Subcutaneous abdominal adipose tissue (tissue), 5 donors: ENCODE measurements around the gene NRF1.

Experiments
- H3K27ac ChIP-seq: one replicate; pipeline ENCODE4 v1.7.0; 2013; ENCODE audit warnings: low read depth, mild to moderate bottlenecking, inconsistent platforms, low read length, moderate library complexity
- H3K27me3 ChIP-seq, 5 donors: one replicate each; pipeline ENCODE4 v1.7.0; 2013; ENCODE audit warnings: low read length in 5 of 5, inconsistent platforms in 1 of 5; ENCODE audit not compliant: control insufficient read depth in 5 of 5, insufficient read depth in 4 of 5
- H3K36me3 ChIP-seq, 5 donors: one replicate each; pipeline ENCODE4 v1.7.0; 2013; ENCODE audit warnings: low read length in 5 of 5; ENCODE audit not compliant: control insufficient read depth in 5 of 5, insufficient read depth in 5 of 5
- H3K4me1 ChIP-seq, 5 donors: one replicate each; pipeline ENCODE4 v1.7.0; 2013; ENCODE audit warnings: low read length in 5 of 5, mild to moderate bottlenecking in 3 of 5, moderate library complexity in 1 of 5; ENCODE audit not compliant: control insufficient read depth in 5 of 5, insufficient read depth in 5 of 5
- H3K4me3 ChIP-seq, 5 donors: one replicate each; pipeline ENCODE4 v1.7.0; 2013; ENCODE audit warnings: low read length in 5 of 5, low read depth in 1 of 5
- H3K9ac ChIP-seq, 5 donors: one replicate each; pipeline ENCODE4 v1.7.0; 2013; ENCODE audit warnings: low read length in 5 of 5, mild to moderate bottlenecking in 4 of 5, moderate library complexity in 3 of 5
- H3K9me3 ChIP-seq, 5 donors: one replicate each; pipeline ENCODE4 v1.7.0; 2013; ENCODE audit warnings: low read length in 5 of 5; ENCODE audit not compliant: control insufficient read depth in 5 of 5
- donor health status: healthy.
- donor health status: healthy.
- donor health status: healthy.
- donor health status: healthy.
- donor health status: healthy.

Gene NRF1

GRCh38 chr7:129604713-129605437 lies 6.6 kb upstream of the NRF1 start:
- Histone ChIP-seq H3K4me3 (no peak overlapping the region), H3K9ac (no peak overlapping the region), H3K36me3 (peaks cover 0 to 6% (median 3%) of the 10 kb centered on the region in 5 donors), H3K9me3 (no peaks in the 10 kb centered on the region), H3K27me3 (no peaks in the 10 kb centered on the region), H3K27ac (no peak overlapping the region), H3K4me1 (peaks cover 0 to 5% (median 0%) of the 10 kb centered on the region in 5 donors)

DNA sequence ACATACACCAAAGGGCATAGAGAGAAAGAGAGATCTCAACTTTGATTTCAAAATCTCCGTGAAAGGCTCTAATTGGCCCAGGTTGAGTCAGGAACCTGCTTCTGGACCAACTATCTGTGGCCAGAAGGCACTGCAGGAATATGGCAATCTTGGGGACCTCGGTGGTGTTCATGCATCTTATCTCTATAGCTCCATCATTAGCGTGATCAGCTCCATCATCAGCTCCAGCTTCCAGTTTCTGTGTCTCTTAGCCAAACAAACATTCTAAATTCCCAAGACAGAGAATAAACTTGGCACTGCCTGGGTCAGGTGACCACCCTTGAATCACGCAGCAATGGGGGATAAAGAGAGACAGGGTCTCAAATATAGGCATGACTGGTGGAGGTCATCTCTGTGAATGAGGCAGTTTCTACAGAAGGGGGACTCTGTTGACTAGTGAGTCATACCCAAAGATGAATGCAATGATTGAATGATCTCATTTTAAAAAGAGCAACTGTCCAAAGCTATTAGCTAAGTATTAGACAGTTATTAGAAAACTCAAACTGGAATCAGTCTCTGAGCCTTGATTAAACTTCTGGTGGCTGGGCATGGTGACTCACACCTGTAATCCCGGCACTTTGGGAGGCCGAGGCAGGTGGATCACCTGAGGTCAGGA lies 5.4 kb upstream of the NRF1 start:
- Histone ChIP-seq H3K9me3 (no peaks in the 10 kb centered on the region), H3K27me3 (no peaks in the 10 kb centered on the region), H3K4me1 (peaks cover 3 to 17% (median 10%) of the 10 kb centered on the region in 5 donors), H3K9ac (no peak overlapping the region), H3K36me3 (peaks cover 0 to 6% (median 3%) of the 10 kb centered on the region in 5 donors), H3K27ac (no peak overlapping the region), H3K4me3 (no peak overlapping the region)

DNA sequence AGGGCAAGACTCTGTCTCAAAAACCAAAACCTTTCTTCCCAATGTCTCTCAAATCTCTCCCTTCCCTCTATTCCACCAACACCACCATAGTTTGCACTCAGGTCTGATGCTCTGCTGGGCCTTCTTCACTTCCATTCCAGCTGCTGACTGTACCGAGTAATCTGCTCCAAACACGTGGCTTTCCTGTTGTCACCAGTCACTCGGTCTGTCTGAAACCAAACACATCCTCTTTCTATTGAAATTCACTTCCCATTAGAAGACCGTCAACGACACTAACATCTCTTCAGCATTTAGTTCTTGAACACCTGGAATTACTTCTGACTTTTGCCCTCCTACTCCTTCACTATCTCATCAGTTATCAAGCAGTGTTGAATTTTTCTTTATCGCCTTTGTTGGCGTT lies 4.7 kb upstream of the NRF1 start:
- peaks cover 3 to 19% (median 12%) of the 10 kb centered on the region in 5 donors for H3K4me1 ChIP-seq
- H3K9me3 ChIP-seq: no peaks in the 10 kb centered on the region
- no peaks in the 10 kb centered on the region for H3K27me3 ChIP-seq
- no peak overlapping the region for H3K27ac ChIP-seq
- no peak overlapping the region for H3K9ac ChIP-seq
- peaks cover 0 to 6% (median 3%) of the 10 kb centered on the region in 5 donors for H3K36me3 ChIP-seq
- no peak overlapping the region for H3K4me3 ChIP-seq

DNA sequence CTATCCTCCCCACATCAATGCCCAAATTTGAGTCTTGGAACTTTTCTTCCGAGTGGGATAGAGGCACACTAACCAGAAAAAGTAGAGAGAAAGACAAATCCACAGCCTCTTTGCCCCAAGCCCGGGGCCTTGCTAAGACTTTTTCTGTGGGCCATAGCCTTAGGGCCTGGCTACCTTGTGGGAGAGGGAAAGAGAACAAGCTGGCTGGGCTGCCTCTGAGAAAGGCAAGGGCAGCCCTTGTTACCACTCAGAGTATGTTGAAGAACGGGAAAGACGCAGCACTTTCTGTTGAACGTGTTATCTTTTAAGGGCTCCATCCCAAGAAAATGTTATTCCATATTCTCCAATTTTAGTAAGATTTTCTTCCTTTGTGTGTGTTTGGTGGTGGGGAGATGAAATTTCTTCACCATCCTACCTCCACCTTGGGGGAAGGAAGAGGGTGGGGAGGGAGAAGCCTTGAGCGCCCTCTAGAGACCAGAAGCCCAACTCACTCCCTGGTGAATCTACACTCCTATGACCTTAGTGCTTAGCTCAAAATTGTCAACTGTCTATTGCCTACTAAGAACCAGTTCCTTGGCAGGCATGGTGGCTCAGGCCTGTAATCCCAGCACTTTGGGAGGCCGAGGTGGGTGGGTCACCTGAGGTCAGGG lies 3.9 kb upstream of the NRF1 start:
- no peaks in the 10 kb centered on the region for H3K27me3 ChIP-seq
- H3K4me1 ChIP-seq: peaks cover 3 to 24% (median 14%) of the 10 kb centered on the region in 5 donors
- no peak overlapping the region for H3K4me3 ChIP-seq
- no peaks in the 10 kb centered on the region for H3K9me3 ChIP-seq
- no peak overlapping the region for H3K9ac ChIP-seq
- no peak overlapping the region for H3K27ac ChIP-seq
- peaks cover 0 to 6% (median 3%) of the 10 kb centered on the region in 5 donors for H3K36me3 ChIP-seq

DNA sequence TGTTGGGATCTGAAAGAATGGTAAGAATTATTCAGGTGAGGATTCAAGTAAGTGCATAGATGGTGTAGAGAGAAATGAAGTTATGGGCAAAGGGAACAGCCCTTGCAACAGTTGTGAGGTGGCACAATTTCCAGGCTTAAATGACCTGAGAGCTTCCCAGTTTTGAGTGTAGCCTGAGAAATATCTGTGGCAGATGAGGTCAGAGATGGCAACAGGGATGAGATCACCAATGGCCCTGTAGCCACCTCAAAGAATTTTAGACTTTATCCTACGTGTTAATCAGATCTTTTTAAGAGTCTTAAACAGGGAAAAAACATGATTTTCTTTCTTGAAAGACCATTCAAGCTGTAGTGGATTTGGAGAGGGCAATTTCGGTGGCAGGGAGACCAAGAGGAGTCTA lies 1.9 kb upstream of the NRF1 start:
- Histone ChIP-seq H3K27ac (no peak overlapping the region), H3K4me3 (no peak overlapping the region), H3K4me1 (peaks cover 3 to 34% (median 23%) of the 10 kb centered on the region in 5 donors), H3K27me3 (no peaks in the 10 kb centered on the region), H3K9me3 (no peaks in the 10 kb centered on the region), H3K36me3 (peaks cover 0 to 6% (median 3%) of the 10 kb centered on the region in 5 donors), H3K9ac (no peak overlapping the region)

DNA sequence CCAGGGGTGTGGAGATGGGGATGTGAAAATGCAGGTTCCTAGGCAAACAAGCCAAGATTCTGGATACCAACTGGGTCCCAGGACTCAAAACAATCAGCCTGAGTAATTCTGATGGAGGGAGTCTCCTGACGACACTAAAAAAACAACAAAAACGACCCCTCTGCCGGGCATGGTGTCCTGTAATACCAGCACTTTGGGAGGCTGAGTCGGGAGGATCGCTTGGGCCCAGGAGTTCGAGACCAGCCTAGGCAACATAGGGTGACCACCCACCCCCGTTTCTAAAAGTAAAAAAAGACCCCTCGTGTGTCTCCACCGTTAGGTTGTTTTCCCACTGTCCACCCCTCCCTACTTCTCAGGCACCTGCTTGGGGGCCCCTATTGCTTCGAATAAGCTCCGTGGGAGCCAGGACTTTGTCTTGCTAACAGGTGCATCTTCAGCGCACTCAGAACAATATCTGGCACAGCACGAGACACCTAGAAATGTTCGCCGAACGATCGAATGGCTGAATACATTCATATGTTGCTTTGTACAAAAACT lies 743 bp upstream of the NRF1 start:
- peaks cover 0 to 6% (median 3%) of the 10 kb centered on the region in 5 donors for H3K36me3 ChIP-seq
- peak overlapping the region; percentile 96 to 99 (median 98) for H3K9ac ChIP-seq
- H3K9me3 ChIP-seq: no peaks in the 10 kb centered on the region
- H3K27ac ChIP-seq: peak overlapping the region; percentile 86
- H3K4me1 ChIP-seq: peaks cover 3 to 38% (median 28%) of the 10 kb centered on the region in 5 donors
- peak overlapping the region; percentile 89 to 98 (median 95) for H3K4me3 ChIP-seq
- H3K27me3 ChIP-seq: no peaks in the 10 kb centered on the region

DNA sequence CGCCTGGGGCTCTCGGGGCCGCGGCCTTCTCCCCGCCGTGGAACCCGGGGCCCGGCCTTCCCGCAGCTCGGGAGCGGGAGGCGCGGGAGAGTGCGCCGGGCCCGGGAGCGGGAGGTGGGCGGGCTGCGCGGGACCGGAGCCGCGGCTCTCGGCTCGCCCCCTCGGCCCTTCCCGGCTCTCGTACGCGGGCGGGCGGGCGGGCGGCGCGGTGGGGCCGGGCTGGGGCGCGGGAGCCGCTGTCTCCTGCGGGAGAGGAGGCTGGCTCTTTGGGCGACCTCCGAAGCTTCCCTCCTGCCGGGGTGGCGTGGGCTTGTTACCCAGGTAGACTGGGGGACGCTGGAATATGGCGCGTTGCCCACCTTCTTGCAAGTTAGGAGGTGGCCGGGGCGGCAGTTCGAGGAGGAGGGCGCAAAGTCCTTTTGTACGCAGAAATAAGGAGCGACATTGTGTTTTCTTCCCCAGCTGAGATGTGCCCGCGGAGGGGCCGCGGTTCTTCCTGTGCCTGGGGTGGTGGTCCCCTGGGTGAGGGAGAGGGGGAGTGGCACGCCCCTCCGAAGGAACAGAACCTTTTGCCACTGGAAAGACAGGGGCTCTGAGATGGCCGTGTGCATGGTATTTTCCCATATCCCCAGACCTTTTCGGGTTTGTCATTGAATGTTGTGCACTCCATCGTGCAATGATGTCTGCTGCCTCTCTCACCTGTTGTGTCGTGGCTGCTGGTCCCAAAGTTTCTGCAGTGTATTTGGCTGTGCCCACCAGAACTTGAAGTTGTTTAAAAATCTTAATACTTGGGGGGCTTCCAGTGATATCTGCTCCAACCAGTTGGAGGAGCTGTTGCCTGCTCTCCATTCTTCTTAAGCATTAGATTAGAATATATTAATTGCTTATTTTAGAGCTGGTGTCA lies 844 bp downstream of the NRF1 start:
- Histone ChIP-seq H3K4me1 (peaks cover 3 to 39% (median 26%) of the 10 kb centered on the region in 5 donors), H3K36me3 (peaks cover 0 to 6% (median 3%) of the 10 kb centered on the region in 5 donors), H3K27ac (peak overlapping the region; percentile 90), H3K9me3 (no peaks in the 10 kb centered on the region), H3K9ac (peak overlapping the region; percentile 91 to 98 (median 98)), H3K27me3 (no peaks in the 10 kb centered on the region), H3K4me3 (peak overlapping the region; percentile 75 to 98 (median 95))

DNA sequence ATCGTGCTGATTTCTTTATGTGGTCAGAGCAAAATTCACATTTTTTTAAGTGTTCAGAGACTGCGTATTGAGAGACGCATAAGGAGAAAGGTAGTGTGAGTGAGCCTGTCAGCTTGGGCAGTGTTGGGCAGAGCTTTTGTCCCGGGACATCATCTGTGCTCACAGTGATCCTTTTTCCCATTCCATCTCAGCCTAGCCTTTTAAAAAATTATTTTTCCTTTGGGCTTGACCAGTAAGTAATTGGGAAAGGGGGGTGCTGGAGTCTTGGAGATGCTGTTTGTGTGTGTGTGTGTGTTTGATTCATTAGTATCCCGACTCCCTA lies 1.5 kb downstream of the NRF1 start:
- Histone ChIP-seq H3K36me3 (peaks cover 0 to 6% (median 3%) of the 10 kb centered on the region in 5 donors), H3K9me3 (no peaks in the 10 kb centered on the region), H3K27me3 (no peaks in the 10 kb centered on the region), H3K4me1 (peaks cover 3 to 43% (median 26%) of the 10 kb centered on the region in 5 donors), H3K4me3 (peak overlapping the region; percentile 75 to 98 (median 95)), H3K27ac (peak overlapping the region; percentile 90), H3K9ac (peak overlapping the region in 4 of 5 donors; percentile 91 to 98 (median 98))

DNA sequence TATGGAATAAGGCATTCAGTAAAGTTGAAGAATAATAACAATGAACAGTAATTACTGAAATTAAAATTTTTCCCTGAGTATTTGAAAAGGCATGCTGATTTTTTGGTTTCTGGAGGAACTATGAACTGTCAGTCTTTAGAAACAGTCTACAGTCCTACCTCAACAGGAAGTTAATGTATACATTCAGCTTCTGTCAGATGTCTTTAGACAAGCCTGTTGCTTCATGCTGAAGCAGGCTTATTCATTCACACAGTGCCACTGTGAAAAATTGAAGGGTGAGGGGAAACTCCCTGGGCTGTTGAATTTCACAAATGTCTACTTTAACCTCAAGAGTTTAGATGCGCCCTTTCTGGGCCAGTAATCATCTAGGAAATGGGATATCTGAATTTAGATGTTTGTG lies 3.5 kb downstream of the NRF1 start:
- Histone ChIP-seq H3K36me3 (no peaks in the 10 kb centered on the region), H3K9ac (peak overlapping the region in 2 of 5 donors; percentile 23 to 56), H3K4me3 (no peak overlapping the region), H3K4me1 (peaks cover 3 to 41% (median 26%) of the 10 kb centered on the region in 5 donors), H3K9me3 (no peaks in the 10 kb centered on the region), H3K27ac (no peak overlapping the region), H3K27me3 (no peaks in the 10 kb centered on the region)
